ENCODE measurements around the gene TBC1D14. TPM values are rescaled to one million over a fixed set of nuclear protein-coding genes. Genes with fewer than 3 reads are reported as not detected.

Gene TBC1D14
- total RNA-seq, 4 donors from 2014 or later, result 36.0 to 56.2 (median 41.4) TPM

- in situ Hi-C loops (cut with MboI; ENCODE audit: low sequenced_read_pairs in 4 of 4), result no loop called here
- Histone ChIP-seq H3K36me3 (no peaks in the 10 kb centered on the region), H3K4me3 (no peak overlapping the region), H3K27ac (no peak overlapping the region), H3K27me3 (no peaks in the 10 kb centered on the region), H3K9me3 (no peaks in the 10 kb centered on the region), H3K4me1 (peaks cover 0 to 4% of the 10 kb centered on the region in 2 donors)
- intact Hi-C loops (cut with DNase I; ENCODE audit: low total_unique reads), result no loop called here
- no peak for TF ChIP-seq POLR2A (IDR thresholded peaks at IDR 0.05)
- no peak for TF ChIP-seq CTCF (IDR thresholded peaks at IDR 0.05 in 4 of 5, conservative IDR thresholded peaks at IDR 0.05 in 1 of 5)
- DNase-seq, result peak in 1 of 2 donors; percentile 49
- peak in 1 of 2 donors; percentile 71 for ATAC-seq
These were observed 48.4 kb downstream of the TBC1D14 start for GRCh38 chr4:6957994-6958393.

- H3K4me3 ChIP-seq, result no peak overlapping the region
- DNase-seq (no peak), ATAC-seq (no peak)
- in situ Hi-C loops (cut with MboI; ENCODE audit: low sequenced_read_pairs in 4 of 4) (no loop called here), intact Hi-C loops (cut with DNase I; ENCODE audit: low total_unique reads) (no loop called here)
- no peak overlapping the region for H3K27ac ChIP-seq
- peaks cover 0 to 4% of the 10 kb centered on the region in 2 donors for H3K4me1 ChIP-seq
- H3K9me3 ChIP-seq, result no peaks in the 10 kb centered on the region
- no peaks in the 10 kb centered on the region for H3K27me3 ChIP-seq
- TF ChIP-seq POLR2A (IDR thresholded peaks at IDR 0.05), result no peak
- no peak for TF ChIP-seq CTCF (IDR thresholded peaks at IDR 0.05 in 4 of 5, conservative IDR thresholded peaks at IDR 0.05 in 1 of 5)
- H3K36me3 ChIP-seq, result no peaks in the 10 kb centered on the region
These were observed 49.6 kb downstream of the TBC1D14 start for GRCh38 chr4:6959261-6959660.

DNA sequence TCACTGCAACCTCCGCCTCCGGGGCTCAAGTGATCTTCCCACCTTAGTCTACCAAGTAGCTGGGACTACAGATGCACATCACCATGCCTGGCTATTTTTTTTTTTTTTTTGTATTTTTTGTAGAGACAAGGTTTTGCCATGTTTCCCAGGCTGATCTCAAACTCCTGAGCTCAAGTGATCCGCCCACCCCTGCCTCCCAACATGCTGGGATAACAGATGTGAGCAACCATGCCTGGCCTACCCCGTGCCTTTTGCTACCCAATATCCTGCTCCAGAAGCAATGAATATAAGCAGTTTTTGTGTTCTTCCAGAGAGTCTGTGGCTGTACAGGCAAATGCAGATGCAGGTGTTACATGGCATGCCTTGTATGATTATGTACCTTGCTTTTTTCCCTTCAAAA is 50.5 kb downstream of the TBC1D14 start:
- DNase-seq (no peak), ATAC-seq (no peak)
- in situ Hi-C loops (cut with MboI; ENCODE audit: low sequenced_read_pairs in 4 of 4), result no loop called here
- no peak for TF ChIP-seq POLR2A (IDR thresholded peaks at IDR 0.05)
- TF ChIP-seq CTCF (IDR thresholded peaks at IDR 0.05 in 4 of 5, conservative IDR thresholded peaks at IDR 0.05 in 1 of 5), result no peak
- Histone ChIP-seq H3K4me1 (peaks cover 8 to 11% of the 10 kb centered on the region in 2 donors), H3K9me3 (no peaks in the 10 kb centered on the region), H3K4me3 (no peak overlapping the region), H3K36me3 (no peaks in the 10 kb centered on the region), H3K27ac (no peak overlapping the region), H3K27me3 (no peaks in the 10 kb centered on the region)
- intact Hi-C loops (cut with DNase I; ENCODE audit: low total_unique reads), result no loop called here

DNA sequence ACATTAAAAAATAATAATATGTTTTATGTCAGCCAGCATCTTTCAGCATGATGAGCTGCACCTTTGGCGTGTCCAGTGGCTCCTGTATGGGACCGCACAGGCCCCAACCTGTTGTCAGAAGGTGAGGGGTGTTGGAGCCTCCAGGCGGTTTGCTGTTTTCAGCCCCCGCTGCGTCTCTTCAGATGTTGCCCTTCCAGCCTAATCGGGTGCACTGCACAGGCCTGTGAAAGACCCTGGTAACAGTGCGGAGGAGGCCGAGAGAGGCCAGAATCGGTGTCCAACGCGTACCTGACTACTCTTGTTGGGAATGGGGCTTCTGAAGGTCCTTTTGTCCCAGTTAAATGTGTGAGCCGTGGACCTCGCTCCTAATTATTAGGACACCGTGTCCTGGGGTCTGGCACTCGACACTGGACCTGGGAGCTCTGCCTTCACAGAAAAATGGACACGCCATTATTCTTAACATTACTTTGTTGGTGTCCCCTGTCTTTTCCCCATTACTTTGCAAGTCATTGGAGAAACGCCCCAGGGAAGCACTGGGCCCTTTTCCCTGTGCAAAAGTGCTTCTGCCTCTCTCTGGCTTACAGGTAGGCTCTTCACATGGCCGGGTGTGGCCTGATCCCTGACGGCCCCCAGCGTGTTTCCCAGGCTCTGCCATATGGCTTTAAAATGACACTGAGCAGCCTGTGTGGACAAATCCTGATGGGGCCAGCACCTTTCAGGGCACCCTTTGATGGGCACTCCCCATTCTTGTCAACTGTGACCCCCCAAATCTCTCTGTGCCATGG is 51.2 kb downstream of the TBC1D14 start:
- DNase-seq (no peak), ATAC-seq (no peak)
- Histone ChIP-seq H3K9me3 (no peaks in the 10 kb centered on the region), H3K36me3 (no peaks in the 10 kb centered on the region), H3K4me1 (peaks cover 13 to 18% of the 10 kb centered on the region in 2 donors), H3K27ac (no peak overlapping the region), H3K27me3 (no peaks in the 10 kb centered on the region), H3K4me3 (no peak overlapping the region)
- in situ Hi-C loops (cut with MboI; ENCODE audit: low sequenced_read_pairs in 4 of 4), result no loop called here
- intact Hi-C loops (cut with DNase I; ENCODE audit: low total_unique reads), result no loop called here
- TF ChIP-seq CTCF (IDR thresholded peaks at IDR 0.05 in 4 of 5, conservative IDR thresholded peaks at IDR 0.05 in 1 of 5), result no peak
- TF ChIP-seq POLR2A (IDR thresholded peaks at IDR 0.05), result no peak

All from gastrocnemius medialis (tissue), 4 donors.